HCT116 (cell line): ENCODE results near the gene KTN1. TPM values are rescaled to one million over a fixed set of nuclear protein-coding genes. Genes with fewer than 3 reads are reported as not detected.
A peak's percentile ranks its signal among the peaks of the same experiment; 100 is the strongest.

Source experiments
- CBX3 ChIP-seq: IDR thresholded peaks from 2 replicates; pipeline ENCODE4 v1.6.1; 2012; ENCODE audit warnings: low read depth
- CEBPB ChIP-seq: IDR thresholded peaks from 2 replicates; pipeline ENCODE4 v1.6.1; 2012; ENCODE audit warnings: low read depth
- ELF1 ChIP-seq: IDR thresholded peaks from 2 replicates; pipeline ENCODE4 v1.6.1; 2012; ENCODE audit warnings: low read depth, borderline replicate concordance
- EZH2 ChIP-seq: fragments of 200-600 bp; sonication (generic); IDR thresholded peaks from 2 replicates; pipeline ENCODE4 v1.6.1; 2017; ENCODE audit warnings: antibody characterized with exemption, mixed run types
- EZH2phosphoT487 ChIP-seq: fragments of 200-600 bp; IDR thresholded peaks from 2 replicates; pipeline ENCODE4 v1.6.1; 2018; ENCODE audit warnings: antibody characterized with exemption, borderline replicate concordance
- FOSL1 ChIP-seq: IDR thresholded peaks from 2 replicates; pipeline ENCODE4 v1.6.1; 2012; ENCODE audit warnings: low read depth
- JUND ChIP-seq: IDR thresholded peaks from 2 replicates; pipeline ENCODE4 v1.6.1; 2012
- MAX ChIP-seq: IDR thresholded peaks from 2 replicates; pipeline ENCODE4 v1.6.1; 2012
- POLR2A ChIP-seq: IDR thresholded peaks from 2 replicates; pipeline ENCODE4 v1.7.0; 2011; ENCODE audit warnings: borderline replicate concordance; ENCODE audit not compliant: insufficient read depth, insufficient read length; ENCODE audit errors: extremely low read depth
- TCF7L2 ChIP-seq: IDR thresholded peaks from 2 replicates; pipeline ENCODE4 v1.7.0; 2011; ENCODE audit warnings: borderline replicate concordance, inconsistent platforms; ENCODE audit not compliant: insufficient read depth, insufficient read length; ENCODE audit errors: extremely low read depth
- YY1 ChIP-seq: IDR thresholded peaks from 2 replicates; pipeline ENCODE4 v1.6.1; 2011; ENCODE audit warnings: low read length, low read depth, moderate library complexity, mild to moderate bottlenecking; ENCODE audit not compliant: insufficient replicate concordance; ENCODE audit errors: extremely low read depth
- total RNA-seq: library from RNA; stranded (reverse); gene quantifications from one replicate; pipeline ENCODE4 v1.2.1, GENCODE V29; 2021; ENCODE audit not compliant: unreplicated experiment
- TF ChIP-seq, protein P1 (sequence below), 3 experiments: fragments of 200-600 bp in 1 of 3; sonication (generic) in 1 of 3; IDR thresholded peaks in 2 of 3; conservative IDR thresholded peaks in 1 of 3; 2 replicates each; pipeline ENCODE4 v1.5.1; 2012 to 2017; ENCODE audit warnings: low read depth in 2 of 3, low read length in 2 of 3, antibody characterized with exemption in 1 of 3, borderline replicate concordance in 1 of 3, control low read depth in 1 of 3, mild to moderate bottlenecking in 1 of 3, mixed read lengths in 1 of 3, mixed run types in 1 of 3, moderate library complexity in 1 of 3; ENCODE audit not compliant: insufficient read depth in 1 of 3
- TF ChIP-seq, protein P2 (sequence below): IDR thresholded peaks from 2 replicates; pipeline ENCODE4 v1.6.1; 2011; ENCODE audit warnings: mild to moderate bottlenecking, low read length, moderate library complexity; ENCODE audit not compliant: insufficient replicate concordance; ENCODE audit errors: extremely low read depth

Gene KTN1
- total RNA-seq, 1 experiment from 2014 or later: 105 TPM

GRCh38 chr14:55599250-55599879 is 19.4 kb downstream of the KTN1 start (continued):
- peak; percentile 55 for TF ChIP-seq MAX
- TF ChIP-seq CBX3: peak; percentile 74
- TF ChIP-seq FOSL1: no peak; the same call in 1 of the 2 replicates
- no peak for TF ChIP-seq EZH2
- TF ChIP-seq, protein P1, sequence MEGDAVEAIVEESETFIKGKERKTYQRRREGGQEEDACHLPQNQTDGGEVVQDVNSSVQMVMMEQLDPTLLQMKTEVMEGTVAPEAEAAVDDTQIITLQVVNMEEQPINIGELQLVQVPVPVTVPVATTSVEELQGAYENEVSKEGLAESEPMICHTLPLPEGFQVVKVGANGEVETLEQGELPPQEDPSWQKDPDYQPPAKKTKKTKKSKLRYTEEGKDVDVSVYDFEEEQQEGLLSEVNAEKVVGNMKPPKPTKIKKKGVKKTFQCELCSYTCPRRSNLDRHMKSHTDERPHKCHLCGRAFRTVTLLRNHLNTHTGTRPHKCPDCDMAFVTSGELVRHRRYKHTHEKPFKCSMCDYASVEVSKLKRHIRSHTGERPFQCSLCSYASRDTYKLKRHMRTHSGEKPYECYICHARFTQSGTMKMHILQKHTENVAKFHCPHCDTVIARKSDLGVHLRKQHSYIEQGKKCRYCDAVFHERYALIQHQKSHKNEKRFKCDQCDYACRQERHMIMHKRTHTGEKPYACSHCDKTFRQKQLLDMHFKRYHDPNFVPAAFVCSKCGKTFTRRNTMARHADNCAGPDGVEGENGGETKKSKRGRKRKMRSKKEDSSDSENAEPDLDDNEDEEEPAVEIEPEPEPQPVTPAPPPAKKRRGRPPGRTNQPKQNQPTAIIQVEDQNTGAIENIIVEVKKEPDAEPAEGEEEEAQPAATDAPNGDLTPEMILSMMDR (IDR thresholded peaks at IDR 0.05 in 2 of 3, conservative IDR thresholded peaks at IDR 0.05 in 1 of 3; ENCODE audit: borderline replicate concordance in 1 of 3, insufficient read depth in 1 of 3, low read depth in 2 of 3, low read length in 2 of 3): no peak
- no peak for TF ChIP-seq ELF1
- TF ChIP-seq EZH2phosphoT487: no peak
- no peak for TF ChIP-seq POLR2A
- peak; percentile 66 for TF ChIP-seq YY1
- TF ChIP-seq, protein P2, sequence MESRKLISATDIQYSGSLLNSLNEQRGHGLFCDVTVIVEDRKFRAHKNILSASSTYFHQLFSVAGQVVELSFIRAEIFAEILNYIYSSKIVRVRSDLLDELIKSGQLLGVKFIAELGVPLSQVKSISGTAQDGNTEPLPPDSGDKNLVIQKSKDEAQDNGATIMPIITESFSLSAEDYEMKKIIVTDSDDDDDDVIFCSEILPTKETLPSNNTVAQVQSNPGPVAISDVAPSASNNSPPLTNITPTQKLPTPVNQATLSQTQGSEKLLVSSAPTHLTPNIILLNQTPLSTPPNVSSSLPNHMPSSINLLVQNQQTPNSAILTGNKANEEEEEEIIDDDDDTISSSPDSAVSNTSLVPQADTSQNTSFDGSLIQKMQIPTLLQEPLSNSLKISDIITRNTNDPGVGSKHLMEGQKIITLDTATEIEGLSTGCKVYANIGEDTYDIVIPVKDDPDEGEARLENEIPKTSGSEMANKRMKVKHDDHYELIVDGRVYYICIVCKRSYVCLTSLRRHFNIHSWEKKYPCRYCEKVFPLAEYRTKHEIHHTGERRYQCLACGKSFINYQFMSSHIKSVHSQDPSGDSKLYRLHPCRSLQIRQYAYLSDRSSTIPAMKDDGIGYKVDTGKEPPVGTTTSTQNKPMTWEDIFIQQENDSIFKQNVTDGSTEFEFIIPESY: no peak
- TF ChIP-seq CEBPB: peak; percentile 93
- TF ChIP-seq TCF7L2: peak; percentile 81
- TF ChIP-seq JUND: no peak
